HepG2 (cell line): Measurements from ENCODE around the gene PIH1D2. TPM values are rescaled to one million over a fixed set of nuclear protein-coding genes. Genes with fewer than 3 reads are reported as not detected.

Experiments
- CREM ChIP-seq, 2 experiments: sonication (generic) in 1 of 2; formaldehyde crosslinking in 1 of 2; IDR thresholded peaks; 2 replicates each; pipeline versions ENCODE4 v1.4.0 to v1.6.1; 2016 to 2020; ENCODE audit warnings: antibody characterized with exemption in 1 of 2, mild to moderate bottlenecking in 1 of 2, missing genetic modification reagents in 1 of 2
- CSRNP1 ChIP-seq: sonication (generic); formaldehyde crosslinking; IDR thresholded peaks from 2 replicates; pipeline ENCODE4 v1.8.1; 2023; ENCODE audit warnings: mild to moderate bottlenecking, missing genetic modification reagents
- EP300 ChIP-seq, 3 experiments: sonication (generic) in 1 of 3; formaldehyde crosslinking in 1 of 3; IDR thresholded peaks; 2 replicates each; pipeline versions ENCODE4 v1.5.1 to v1.6.1; 2011 to 2020; ENCODE audit warnings: low read depth in 2 of 3, low read length in 2 of 3, borderline replicate concordance in 1 of 3, improper control_type of control experiment in 1 of 3, mild to moderate bottlenecking in 1 of 3, missing genetic modification reagents in 1 of 3, moderate library complexity in 1 of 3
- ERF ChIP-seq: IDR thresholded peaks from 2 replicates; pipeline ENCODE4 v1.6.1; 2018; ENCODE audit warnings: missing biosample characterization, missing genetic modification reagents
- GFI1 ChIP-seq: sonication (generic); formaldehyde crosslinking; IDR thresholded peaks from 2 replicates; pipeline ENCODE4 v1.5.0; 2020; ENCODE audit warnings: missing genetic modification reagents, mild to moderate bottlenecking, borderline replicate concordance
- HDAC1 ChIP-seq: sonication (generic); formaldehyde crosslinking; IDR thresholded peaks from 2 replicates; pipeline ENCODE4 v1.5.1; 2020; ENCODE audit warnings: mild to moderate bottlenecking, missing genetic modification reagents
- JUN ChIP-seq: sonication (generic); formaldehyde crosslinking; IDR thresholded peaks from 2 replicates; pipeline ENCODE4 v1.4.0; 2020; ENCODE audit warnings: mild to moderate bottlenecking, missing genetic modification reagents
- NR2F2 ChIP-seq: IDR thresholded peaks from 2 replicates; pipeline ENCODE4 v1.6.1; 2012; ENCODE audit warnings: low read depth, inconsistent platforms, borderline replicate concordance
- PHF21A ChIP-seq: sonication (generic); formaldehyde crosslinking; IDR thresholded peaks from 2 replicates; pipeline ENCODE4 v1.5.0; 2020; ENCODE audit warnings: mild to moderate bottlenecking, missing genetic modification reagents
- PLRG1 ChIP-seq: fragments of 450-650 bp; conservative IDR thresholded peaks from 2 replicates; pipeline ENCODE4 v1.6.1; 2016
- POLR2AphosphoS2 ChIP-seq: IDR thresholded peaks from 2 replicates; pipeline ENCODE4 v1.6.1; 2011; ENCODE audit warnings: low read depth, low read length, improper control_type of control experiment
- SP2 ChIP-seq: sonication (generic); formaldehyde crosslinking; IDR thresholded peaks from 2 replicates; pipeline ENCODE4 v1.5.1; 2020; ENCODE audit warnings: mild to moderate bottlenecking, missing genetic modification reagents
- SRF ChIP-seq: IDR thresholded peaks from 2 replicates; pipeline ENCODE4 v1.6.1; 2011; ENCODE audit warnings: mild to moderate bottlenecking, low read depth, low read length, moderate library complexity
- TIGD3 ChIP-seq: sonication (generic); formaldehyde crosslinking; IDR thresholded peaks from 2 replicates; pipeline ENCODE4 v1.5.1; 2020; ENCODE audit warnings: mild to moderate bottlenecking, missing genetic modification reagents, borderline replicate concordance
- XRCC5 ChIP-seq: fragments of 200-400 bp; formaldehyde crosslinking; optimal IDR thresholded peaks from 2 replicates; pipeline ENCODE3; 2017; ENCODE audit warnings: mild to moderate bottlenecking, low read length
- ZC3H13 ChIP-seq: sonication (generic); formaldehyde crosslinking; IDR thresholded peaks from 2 replicates; pipeline ENCODE4 v1.8.1; 2023; ENCODE audit warnings: mild to moderate bottlenecking, missing genetic modification reagents, moderate library complexity
- ZNF256 ChIP-seq: sonication (generic); formaldehyde crosslinking; conservative IDR thresholded peaks from 2 replicates; pipeline ENCODE4 v1.4.0; 2020; ENCODE audit warnings: missing genetic modification reagents
- ZNF460 ChIP-seq: sonication (generic); formaldehyde crosslinking; IDR thresholded peaks from 2 replicates; pipeline ENCODE4 v1.5.1; 2020; ENCODE audit warnings: missing genetic modification reagents, mild to moderate bottlenecking, borderline replicate concordance
- ZNF776 ChIP-seq: sonication (generic); formaldehyde crosslinking; IDR thresholded peaks from 2 replicates; pipeline ENCODE4 v1.4.0; 2020; ENCODE audit warnings: mild to moderate bottlenecking, missing genetic modification reagents
- ZNF777 ChIP-seq: sonication (generic); formaldehyde crosslinking; IDR thresholded peaks from 2 replicates; pipeline ENCODE4 v1.4.0; 2020; ENCODE audit warnings: missing genetic modification reagents
- polyA plus RNA-seq, 8 experiments: library from polyadenylated mRNA; depleted of rRNA in 3 of 8; stranded (reverse) in 7 of 8; unstranded in 1 of 8; fragments of >200 nt; fragmentation: Illumina TruSeq in 4 of 8; extraction: Trizol in 4 of 8; gene quantifications; 2 replicates each; pipeline versions ENCODE4 v1.2.1 to v1.2.3, GENCODE V29; 2011 to 2016; ENCODE audit warnings: low read depth in 4 of 8, missing spikeins in 1 of 8, mixed read lengths in 1 of 8; ENCODE audit not compliant: insufficient read depth in 1 of 8
- total RNA-seq, 5 experiments: library from RNA; depleted of rRNA; stranded (reverse); fragments of >200 nt; fragmentation: Illumina TruSeq; extraction: Trizol; gene quantifications; 2 replicates each; pipeline ENCODE4 v1.2.3, GENCODE V29; 2016; ENCODE audit warnings: low read depth in 1 of 5
- TF ChIP-seq, protein P1 (sequence below): sonication (generic); formaldehyde crosslinking; IDR thresholded peaks from 2 replicates; pipeline ENCODE4 v1.4.0; 2020; ENCODE audit warnings: missing genetic modification reagents
- TF ChIP-seq, protein P2 (sequence below): IDR thresholded peaks from 2 replicates; pipeline ENCODE4 v1.6.1; 2016; ENCODE audit warnings: low read depth, borderline replicate concordance
- TF ChIP-seq, protein P3 (sequence below): sonication (generic); formaldehyde crosslinking; IDR thresholded peaks from 2 replicates; pipeline ENCODE4 v1.4.0; 2020; ENCODE audit warnings: missing genetic modification reagents; ENCODE audit errors: not compliant biosample characterization

The PIH1D2 gene
- total and polyA plus RNA-seq, 2 of the 13 experiments (the other 11 are each of a cell fraction or from before 2014, with no cell fraction given), result 0.49 to 2.7 TPM

DNA sequence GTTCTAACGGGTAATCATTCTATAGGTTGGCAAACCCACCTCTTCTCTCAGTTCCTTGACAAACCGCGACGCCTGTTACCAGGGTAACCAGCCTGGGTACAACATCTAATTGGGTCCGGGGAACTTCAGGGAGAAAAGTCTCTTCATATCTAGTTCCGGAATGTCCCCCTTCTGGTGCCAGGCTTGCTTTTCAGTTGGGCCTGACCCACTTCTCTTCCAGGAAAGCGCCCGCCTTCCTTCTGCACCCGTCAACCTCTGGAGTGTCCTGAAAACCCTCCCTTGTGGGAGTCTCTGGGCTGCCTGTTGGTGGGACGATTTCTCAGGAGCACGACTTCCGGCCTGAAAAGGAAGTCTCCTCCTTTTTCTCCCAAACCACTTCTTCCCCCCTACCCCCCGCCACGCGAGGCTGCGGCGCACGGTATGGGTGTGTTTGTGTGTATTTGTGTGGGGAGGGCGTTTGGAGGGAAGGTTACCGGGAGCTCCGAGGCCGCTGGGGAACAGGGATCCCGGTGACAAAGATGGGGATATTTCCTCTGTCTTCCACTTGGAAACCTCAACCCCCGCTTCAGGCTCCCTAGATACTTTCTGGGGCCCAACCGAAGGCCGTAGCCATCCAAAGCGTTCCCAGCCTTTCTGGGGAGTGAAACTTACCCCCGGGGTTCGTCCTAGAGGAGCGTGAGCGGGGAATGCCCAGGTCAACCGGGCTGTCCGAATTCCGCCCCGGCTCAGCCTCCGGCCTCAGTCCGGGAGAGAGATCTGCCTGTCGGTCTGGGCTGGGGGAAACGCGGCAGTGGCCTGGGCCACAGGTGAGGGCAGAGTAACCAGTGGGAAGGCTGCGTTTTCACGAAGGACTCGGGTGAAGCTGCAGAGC lies at the start of gene PIH1D2, which contains the start of gene NKAPD1 (continued):
- no peak for TF ChIP-seq GFI1 (CRISPR knock-in tag)
- no peak for TF ChIP-seq ZNF777 (CRISPR knock-in tag)
- TF ChIP-seq ZNF256 (CRISPR knock-in tag), result no peak
- TF ChIP-seq, protein P1, sequence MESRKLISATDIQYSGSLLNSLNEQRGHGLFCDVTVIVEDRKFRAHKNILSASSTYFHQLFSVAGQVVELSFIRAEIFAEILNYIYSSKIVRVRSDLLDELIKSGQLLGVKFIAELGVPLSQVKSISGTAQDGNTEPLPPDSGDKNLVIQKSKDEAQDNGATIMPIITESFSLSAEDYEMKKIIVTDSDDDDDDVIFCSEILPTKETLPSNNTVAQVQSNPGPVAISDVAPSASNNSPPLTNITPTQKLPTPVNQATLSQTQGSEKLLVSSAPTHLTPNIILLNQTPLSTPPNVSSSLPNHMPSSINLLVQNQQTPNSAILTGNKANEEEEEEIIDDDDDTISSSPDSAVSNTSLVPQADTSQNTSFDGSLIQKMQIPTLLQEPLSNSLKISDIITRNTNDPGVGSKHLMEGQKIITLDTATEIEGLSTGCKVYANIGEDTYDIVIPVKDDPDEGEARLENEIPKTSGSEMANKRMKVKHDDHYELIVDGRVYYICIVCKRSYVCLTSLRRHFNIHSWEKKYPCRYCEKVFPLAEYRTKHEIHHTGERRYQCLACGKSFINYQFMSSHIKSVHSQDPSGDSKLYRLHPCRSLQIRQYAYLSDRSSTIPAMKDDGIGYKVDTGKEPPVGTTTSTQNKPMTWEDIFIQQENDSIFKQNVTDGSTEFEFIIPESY (CRISPR knock-in tag), result no peak; the same call in 1 of the 2 replicates
- peak; percentile 40 for TF ChIP-seq CREM (IDR thresholded peaks at IDR 0.05)
- no peak for TF ChIP-seq CREM (CRISPR knock-in tag; IDR thresholded peaks at IDR 0.05)
- TF ChIP-seq NR2F2, result peak; percentile 41; the same call in 1 of the 2 replicates
- TF ChIP-seq ZC3H13, result 0 out of 2 replicates have a peak, but pooled peaks have one; percentile 67
- TF ChIP-seq, protein P2, sequence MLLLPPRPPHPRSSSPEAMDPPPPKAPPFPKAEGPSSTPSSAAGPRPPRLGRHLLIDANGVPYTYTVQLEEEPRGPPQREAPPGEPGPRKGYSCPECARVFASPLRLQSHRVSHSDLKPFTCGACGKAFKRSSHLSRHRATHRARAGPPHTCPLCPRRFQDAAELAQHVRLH, result no peak
- no peak for TF ChIP-seq POLR2AphosphoS2
- peak; percentile 98 for TF ChIP-seq XRCC5
- no peak for TF ChIP-seq EP300 (IDR thresholded peaks at IDR 0.05; ENCODE audit: low read depth in 2 of 2, low read length in 2 of 2)
- no peak; the same call in 1 of the 2 replicates for TF ChIP-seq EP300 (CRISPR knock-in tag; IDR thresholded peaks at IDR 0.05; ENCODE audit: borderline replicate concordance)
- no peak for TF ChIP-seq ZNF460 (CRISPR knock-in tag)
- TF ChIP-seq SRF, result no peak
- TF ChIP-seq ZNF776, result no peak
- TF ChIP-seq PLRG1, result no peak
- peak; percentile 47; the same call in 1 of the 2 replicates for TF ChIP-seq ERF (CRISPR knock-in tag)
- TF ChIP-seq PHF21A (CRISPR knock-in tag), result 0 out of 2 replicates have a peak, but pooled peaks have one; percentile 20
- peak; percentile 84 for TF ChIP-seq HDAC1
- TF ChIP-seq SP2 (CRISPR knock-in tag), result no peak; the same call in 1 of the 2 replicates
- no peak for TF ChIP-seq JUN (CRISPR knock-in tag)
- no peak for TF ChIP-seq TIGD3 (CRISPR knock-in tag)
- TF ChIP-seq, protein P3, sequence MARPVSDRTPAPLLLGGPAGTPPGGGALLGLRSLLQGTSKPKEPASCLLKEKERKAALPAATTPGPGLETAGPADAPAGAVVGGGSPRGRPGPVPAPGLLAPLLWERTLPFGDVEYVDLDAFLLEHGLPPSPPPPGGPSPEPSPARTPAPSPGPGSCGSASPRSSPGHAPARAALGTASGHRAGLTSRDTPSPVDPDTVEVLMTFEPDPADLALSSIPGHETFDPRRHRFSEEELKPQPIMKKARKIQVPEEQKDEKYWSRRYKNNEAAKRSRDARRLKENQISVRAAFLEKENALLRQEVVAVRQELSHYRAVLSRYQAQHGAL (CRISPR knock-in tag), result no peak
- TF ChIP-seq CSRNP1 (CRISPR knock-in tag), result no peak
